B cell (primary cell): ENCODE data around the gene PPP1CC.

Source experiments
- CTCF ChIP-seq: fragments of 200-600 bp; IDR thresholded peaks from one replicate; pipeline ENCODE4 v1.8.0; 2022; ENCODE audit warnings: antibody characterized with exemption, mild to moderate bottlenecking
- EZH2 ChIP-seq: IDR thresholded peaks from 2 replicates; pipeline ENCODE4 v1.6.1; 2012; ENCODE audit warnings: borderline replicate concordance, low read depth, mild to moderate bottlenecking, moderate library complexity, low read length; ENCODE audit not compliant: insufficient read depth, poor library complexity, severe bottlenecking

- TF ChIP-seq CTCF (no peak), EZH2 (no peak)
Measured at GRCh38 chr12:110756611-110757010, 13.9 kb upstream of the PPP1CC start.
